ENCODE data around the gene FAM171A2.

Gene FAM171A2

DNA sequence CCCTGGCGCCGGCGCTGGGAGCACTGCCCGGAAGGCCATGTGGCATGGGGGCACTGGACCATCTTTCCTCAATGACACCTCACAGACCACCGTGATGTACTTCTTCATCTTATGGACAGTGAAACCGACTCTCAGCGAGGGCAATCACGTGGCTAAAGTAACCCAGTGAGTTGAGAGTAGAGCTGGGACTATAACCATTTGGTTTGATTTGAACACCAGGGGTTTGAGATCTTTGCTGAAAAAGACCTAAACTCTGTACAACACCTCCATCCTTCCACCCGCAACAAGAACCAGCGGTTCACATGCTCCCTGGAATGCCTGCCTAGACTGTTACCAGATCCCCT lies 22.5 kb upstream of the FAM171A2 start:
- TF ChIP-seq POLR2AphosphoS5 (IDR thresholded peaks at IDR 0.05; ENCODE audit: low read depth) = no peak
- TF ChIP-seq, protein P1, sequence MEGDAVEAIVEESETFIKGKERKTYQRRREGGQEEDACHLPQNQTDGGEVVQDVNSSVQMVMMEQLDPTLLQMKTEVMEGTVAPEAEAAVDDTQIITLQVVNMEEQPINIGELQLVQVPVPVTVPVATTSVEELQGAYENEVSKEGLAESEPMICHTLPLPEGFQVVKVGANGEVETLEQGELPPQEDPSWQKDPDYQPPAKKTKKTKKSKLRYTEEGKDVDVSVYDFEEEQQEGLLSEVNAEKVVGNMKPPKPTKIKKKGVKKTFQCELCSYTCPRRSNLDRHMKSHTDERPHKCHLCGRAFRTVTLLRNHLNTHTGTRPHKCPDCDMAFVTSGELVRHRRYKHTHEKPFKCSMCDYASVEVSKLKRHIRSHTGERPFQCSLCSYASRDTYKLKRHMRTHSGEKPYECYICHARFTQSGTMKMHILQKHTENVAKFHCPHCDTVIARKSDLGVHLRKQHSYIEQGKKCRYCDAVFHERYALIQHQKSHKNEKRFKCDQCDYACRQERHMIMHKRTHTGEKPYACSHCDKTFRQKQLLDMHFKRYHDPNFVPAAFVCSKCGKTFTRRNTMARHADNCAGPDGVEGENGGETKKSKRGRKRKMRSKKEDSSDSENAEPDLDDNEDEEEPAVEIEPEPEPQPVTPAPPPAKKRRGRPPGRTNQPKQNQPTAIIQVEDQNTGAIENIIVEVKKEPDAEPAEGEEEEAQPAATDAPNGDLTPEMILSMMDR (IDR thresholded peaks at IDR 0.05; ENCODE audit: insufficient read depth, low read length) = no peak
- TF ChIP-seq GABPA (IDR thresholded peaks at IDR 0.05; ENCODE audit: low read depth) = no peak
- TF ChIP-seq SPI1 (IDR thresholded peaks at IDR 0.05; ENCODE audit: borderline replicate concordance, low read depth) = no peak
- TF ChIP-seq, protein P2, sequence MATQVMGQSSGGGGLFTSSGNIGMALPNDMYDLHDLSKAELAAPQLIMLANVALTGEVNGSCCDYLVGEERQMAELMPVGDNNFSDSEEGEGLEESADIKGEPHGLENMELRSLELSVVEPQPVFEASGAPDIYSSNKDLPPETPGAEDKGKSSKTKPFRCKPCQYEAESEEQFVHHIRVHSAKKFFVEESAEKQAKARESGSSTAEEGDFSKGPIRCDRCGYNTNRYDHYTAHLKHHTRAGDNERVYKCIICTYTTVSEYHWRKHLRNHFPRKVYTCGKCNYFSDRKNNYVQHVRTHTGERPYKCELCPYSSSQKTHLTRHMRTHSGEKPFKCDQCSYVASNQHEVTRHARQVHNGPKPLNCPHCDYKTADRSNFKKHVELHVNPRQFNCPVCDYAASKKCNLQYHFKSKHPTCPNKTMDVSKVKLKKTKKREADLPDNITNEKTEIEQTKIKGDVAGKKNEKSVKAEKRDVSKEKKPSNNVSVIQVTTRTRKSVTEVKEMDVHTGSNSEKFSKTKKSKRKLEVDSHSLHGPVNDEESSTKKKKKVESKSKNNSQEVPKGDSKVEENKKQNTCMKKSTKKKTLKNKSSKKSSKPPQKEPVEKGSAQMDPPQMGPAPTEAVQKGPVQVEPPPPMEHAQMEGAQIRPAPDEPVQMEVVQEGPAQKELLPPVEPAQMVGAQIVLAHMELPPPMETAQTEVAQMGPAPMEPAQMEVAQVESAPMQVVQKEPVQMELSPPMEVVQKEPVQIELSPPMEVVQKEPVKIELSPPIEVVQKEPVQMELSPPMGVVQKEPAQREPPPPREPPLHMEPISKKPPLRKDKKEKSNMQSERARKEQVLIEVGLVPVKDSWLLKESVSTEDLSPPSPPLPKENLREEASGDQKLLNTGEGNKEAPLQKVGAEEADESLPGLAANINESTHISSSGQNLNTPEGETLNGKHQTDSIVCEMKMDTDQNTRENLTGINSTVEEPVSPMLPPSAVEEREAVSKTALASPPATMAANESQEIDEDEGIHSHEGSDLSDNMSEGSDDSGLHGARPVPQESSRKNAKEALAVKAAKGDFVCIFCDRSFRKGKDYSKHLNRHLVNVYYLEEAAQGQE (IDR thresholded peaks at IDR 0.05; ENCODE audit: insufficient replicate concordance, low read depth) = no peak
- H3K27me3 ChIP-seq (ENCODE audit: insufficient read depth, poor library complexity, severe bottlenecking) = no peaks in the 10 kb centered on the region
- H3K27ac ChIP-seq (replicated peaks) = no peak overlapping the region
- H3K4me3 ChIP-seq (replicated peaks; ENCODE audit: insufficient read depth, low read length) = no peak overlapping the region
- no peak for DNase-seq (ENCODE audit: low read depth in 1 of 2, low spot score in 1 of 2)

DNA sequence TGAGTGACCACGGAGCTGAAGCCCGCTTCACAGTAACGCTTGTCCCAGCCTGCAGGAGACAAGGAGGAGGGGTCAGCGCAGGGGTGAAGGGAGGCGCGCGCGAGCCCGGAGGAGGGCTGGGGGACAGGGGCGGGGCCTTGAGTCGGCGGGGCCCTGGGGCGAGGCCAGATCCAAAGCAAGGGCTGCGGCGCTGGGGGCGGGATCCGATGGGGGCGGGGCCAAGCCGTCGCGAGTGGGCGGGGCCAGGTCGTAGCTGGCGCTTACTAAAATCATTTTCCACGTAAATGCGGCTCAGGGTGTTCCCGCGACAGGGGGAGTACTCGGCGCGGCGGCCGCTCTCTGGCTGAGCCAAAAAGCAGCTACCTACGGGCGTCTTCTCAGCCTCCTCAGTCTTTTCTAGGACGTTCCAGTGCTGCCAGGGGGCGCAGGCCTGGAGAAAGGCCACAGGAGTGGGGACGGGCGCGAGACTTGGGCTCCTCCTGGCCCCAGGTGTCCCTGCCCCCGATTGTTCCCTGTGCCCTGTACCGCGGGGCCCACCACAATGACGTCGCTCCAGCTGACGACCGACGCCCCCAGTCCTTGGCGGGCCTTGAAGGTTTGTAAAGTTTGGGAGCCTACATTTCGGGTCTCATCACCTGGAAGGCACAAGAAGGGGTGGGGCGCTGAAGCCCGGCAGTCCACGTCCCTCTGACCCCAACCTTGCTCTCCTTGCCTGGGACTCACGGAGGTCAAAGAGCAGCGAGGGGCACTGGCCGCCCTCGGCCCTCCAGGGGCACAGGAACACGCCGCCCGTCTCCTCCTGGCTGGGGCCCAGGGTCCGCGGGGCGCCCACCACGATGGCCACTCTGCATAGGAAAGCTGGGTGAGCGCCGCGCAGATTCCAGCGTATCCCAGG lies 21.9 kb upstream of the FAM171A2 start:
- TF ChIP-seq, protein P2 (IDR thresholded peaks at IDR 0.05; ENCODE audit: insufficient replicate concordance, low read depth) = no peak
- no peak for TF ChIP-seq POLR2AphosphoS5 (IDR thresholded peaks at IDR 0.05; ENCODE audit: low read depth)
- no peak for TF ChIP-seq SPI1 (IDR thresholded peaks at IDR 0.05; ENCODE audit: borderline replicate concordance, low read depth)
- TF ChIP-seq, protein P1 (IDR thresholded peaks at IDR 0.05; ENCODE audit: insufficient read depth, low read length) = no peak
- TF ChIP-seq GABPA (IDR thresholded peaks at IDR 0.05; ENCODE audit: low read depth) = no peak
- DNase-seq (ENCODE audit: low read depth in 1 of 2, low spot score in 1 of 2) = peak; percentile 58 to 65
- no peak overlapping the region for H3K27ac ChIP-seq (replicated peaks)
- no peaks in the 10 kb centered on the region for H3K27me3 ChIP-seq (ENCODE audit: insufficient read depth, poor library complexity, severe bottlenecking)
- peak overlapping the region; percentile 43 for H3K4me3 ChIP-seq (replicated peaks; ENCODE audit: insufficient read depth, low read length)

DNA sequence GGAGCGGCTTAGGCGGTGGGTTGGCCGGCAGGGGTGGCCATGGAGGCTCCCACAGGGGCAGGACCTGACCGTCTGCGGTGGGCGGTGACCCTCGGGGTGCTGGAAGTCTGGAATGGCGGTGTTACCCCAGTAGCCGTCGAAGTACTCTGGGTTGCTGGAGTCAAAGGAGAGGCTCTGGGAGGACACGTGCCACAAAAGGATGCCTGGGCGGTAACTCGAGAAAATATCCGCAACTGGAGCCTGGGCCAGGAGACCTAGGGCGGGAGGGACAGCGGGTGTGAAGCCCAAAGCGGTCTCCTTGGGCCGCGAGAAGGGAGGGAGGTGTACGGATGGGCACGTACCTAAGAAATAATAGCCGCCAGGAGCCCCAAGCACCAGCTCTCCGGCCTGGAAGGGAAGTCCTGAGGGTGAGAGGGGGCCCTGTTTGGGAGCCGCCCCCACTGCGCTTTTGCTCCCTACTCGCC lies 21.2 kb upstream of the FAM171A2 start:
- H3K27me3 ChIP-seq (ENCODE audit: insufficient read depth, poor library complexity, severe bottlenecking) = no peaks in the 10 kb centered on the region
- peak overlapping the region; percentile 43 for H3K4me3 ChIP-seq (replicated peaks; ENCODE audit: insufficient read depth, low read length)
- TF ChIP-seq, protein P1 (IDR thresholded peaks at IDR 0.05; ENCODE audit: insufficient read depth, low read length) = no peak
- TF ChIP-seq SPI1 (IDR thresholded peaks at IDR 0.05; ENCODE audit: borderline replicate concordance, low read depth) (no peak), GABPA (IDR thresholded peaks at IDR 0.05; ENCODE audit: low read depth) (no peak), POLR2AphosphoS5 (IDR thresholded peaks at IDR 0.05; ENCODE audit: low read depth) (no peak)
- TF ChIP-seq, protein P2 (IDR thresholded peaks at IDR 0.05; ENCODE audit: insufficient replicate concordance, low read depth) = no peak
- no peak for DNase-seq (ENCODE audit: low read depth in 1 of 2, low spot score in 1 of 2)
- no peak overlapping the region for H3K27ac ChIP-seq (replicated peaks)
